Stimulated activated CD4-positive, alpha-beta T cell treated with anti-CD3 and anti-CD28 coated beads, TNF-alpha, amount 100 ng/mL, for 4 hours (primary cell): ENCODE results near the gene PRAMEF9.
A peak's percentile ranks its signal among the peaks of the same experiment; 100 is the strongest.
"Not testable (repeated sequence)": the region's sequence is repeated elsewhere in the genome, so short reads cannot be mapped to it uniquely, and the experiment has no call there.

Experiments
- DNase-seq, 3 experiments: peaks; one replicate each; pipeline ENCODE4 v3.0.0-alpha.2; 2020; ENCODE audit warnings: low read depth in 3 of 3

PRAMEF9 gene

DNA sequence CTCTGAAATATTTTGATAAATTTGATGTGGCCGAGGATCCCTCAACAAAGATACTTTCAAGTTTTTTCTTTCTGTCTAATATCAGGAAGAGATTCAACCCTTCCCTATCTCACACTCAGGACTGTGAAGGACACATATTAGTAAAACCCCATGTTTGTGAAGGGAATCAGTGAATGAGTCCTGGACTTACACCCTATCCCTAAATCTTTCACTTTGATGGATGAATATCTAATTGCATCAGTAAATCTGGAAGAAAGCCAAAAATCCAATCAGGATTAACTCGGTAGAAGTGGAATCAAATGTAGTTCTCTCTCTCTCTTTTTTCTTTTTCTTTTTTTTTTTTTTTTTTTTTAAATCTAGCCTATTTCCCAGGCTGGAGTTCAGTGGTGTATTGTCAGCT lies at the start of gene PRAMEF9:
Gene PRAMEF9 (plus strand): TSS at position 301 of the 400 bp plus-strand sequence. CDS start 3,433 bp downstream, outside the sequence.
- DNase-seq: not testable (repeated sequence)

GRCh38 chr1:13155909-13156308 lies 15.7 kb upstream of the PRAMEF9 start, which contains the start of gene PRAMEF26:
TSS of gene PRAMEF26 (minus strand) at chr1:13156009. CDS start at chr1:13153095, 2,914 bp downstream.
- not testable (repeated sequence) for DNase-seq

DNA sequence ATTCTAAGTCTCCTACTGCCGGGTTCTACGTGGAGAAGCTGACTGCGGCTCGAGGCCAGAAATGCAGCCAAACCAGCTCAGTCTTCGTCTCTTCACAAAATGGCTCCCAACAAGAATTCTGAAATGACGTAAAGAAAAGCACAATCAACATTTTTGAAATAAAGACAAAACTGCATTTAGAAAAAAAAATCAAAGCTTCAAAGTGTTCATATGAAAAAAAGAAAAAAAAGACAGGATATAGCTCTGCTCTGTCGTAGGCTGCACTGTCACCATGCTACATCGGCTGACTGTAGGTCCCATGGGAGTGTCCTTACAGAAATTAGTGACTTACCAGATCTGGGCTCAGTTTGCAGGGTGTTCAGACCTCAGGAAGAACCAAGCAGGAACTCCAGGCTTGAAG lies 6.1 kb upstream of the PRAMEF9 start, which contains the start of gene HNRNPCL4:
Gene HNRNPCL4 (minus strand): TSS at position 101 of the 400 bp plus-strand sequence. CDS start 164 bp downstream, outside the sequence.
- not testable (repeated sequence) for DNase-seq

DNA sequence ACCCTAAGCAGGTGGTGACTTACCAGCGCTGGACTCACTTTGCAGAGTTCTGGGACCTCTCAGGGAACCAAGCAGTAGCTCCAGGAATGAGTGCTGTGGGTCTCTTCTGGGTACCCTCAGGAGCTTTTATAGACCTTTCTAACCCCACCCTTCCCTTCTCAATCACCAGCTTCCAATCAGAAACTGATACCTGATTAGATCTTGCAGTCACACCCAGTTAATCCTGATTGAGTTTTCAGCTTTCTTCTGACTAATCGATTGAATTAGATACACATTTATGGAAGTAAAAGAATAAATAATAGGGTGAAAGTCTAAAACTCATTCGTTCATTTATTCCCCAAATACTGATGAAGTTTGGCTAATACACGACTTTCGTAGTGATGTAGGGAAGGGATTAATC lies 29.7 kb downstream of the PRAMEF9 start, which contains the start of gene PRAMEF13:
Gene PRAMEF13 (minus strand): TSS at position 101 of the 400 bp plus-strand sequence. CDS start 1,820 bp downstream, outside the sequence.
- not testable (repeated sequence) for DNase-seq

GRCh38 chr1:13208712-13209111 lies 37.1 kb downstream of the PRAMEF9 start:
- not testable (repeated sequence) for DNase-seq

- not testable (repeated sequence) for DNase-seq
These were observed 45.0 kb downstream of the PRAMEF9 start for GRCh38 chr1:13216619-13217018.

GRCh38 chr1:13219203-13219602 lies 47.6 kb downstream of the PRAMEF9 start:
- not testable (repeated sequence) for DNase-seq

DNA sequence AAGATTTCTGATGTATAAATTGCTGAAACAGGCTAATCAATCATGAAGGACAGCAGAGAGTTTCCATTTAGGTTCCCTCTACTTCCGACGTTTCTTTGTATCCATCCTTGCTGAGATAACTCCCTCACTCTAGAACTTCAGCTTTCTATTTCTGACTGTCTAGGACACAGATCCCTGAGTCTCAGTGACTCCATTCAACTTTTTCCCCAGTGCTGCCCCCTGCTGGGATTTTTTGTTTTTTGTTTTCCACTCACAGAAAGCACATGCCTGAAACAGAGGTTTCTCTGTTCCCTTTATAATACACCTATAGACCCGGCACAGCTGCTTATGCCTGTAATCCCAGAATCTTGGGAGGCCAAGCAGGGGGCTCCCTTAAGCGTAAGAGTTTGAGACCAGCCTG lies 51.1 kb downstream of the PRAMEF9 start:
- DNase-seq: not testable (repeated sequence)

- DNase-seq: no peak
These were observed 52.9 kb downstream of the PRAMEF9 start for GRCh38 chr1:13224480-13225060.

DNA sequence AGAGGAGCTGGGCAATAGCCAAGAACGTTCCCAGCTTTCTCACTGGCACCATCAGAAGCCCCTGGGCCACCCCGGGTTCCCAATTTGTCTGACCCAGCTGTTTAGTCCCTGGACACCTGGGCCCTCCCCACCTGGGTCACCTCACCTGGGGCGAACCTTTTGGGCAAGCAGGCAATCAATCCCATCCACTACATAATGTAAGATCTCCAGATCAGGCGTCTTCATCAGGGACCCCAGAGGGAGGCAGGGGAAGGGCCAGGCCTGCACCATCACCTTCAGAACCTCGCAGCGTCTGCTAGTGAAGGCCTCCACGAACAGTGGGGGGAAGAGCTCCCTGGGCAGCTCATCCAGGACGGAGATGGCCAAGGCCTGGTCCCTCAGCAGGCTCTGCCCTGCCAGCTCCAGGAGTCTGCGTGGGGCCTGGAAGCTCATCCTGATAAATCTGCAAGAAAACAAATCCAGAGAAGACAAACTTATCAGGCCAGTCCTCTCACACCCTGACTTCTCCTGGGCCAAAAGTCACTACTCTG lies 54.1 kb downstream of the PRAMEF9 start, which contains the start of gene PRAMEF18:
Gene PRAMEF18 (minus strand): TSS at position 480 of the 530 bp plus-strand sequence. CDS start 48 bp downstream, at position 432.
- DNase-seq: not testable (repeated sequence)

DNA sequence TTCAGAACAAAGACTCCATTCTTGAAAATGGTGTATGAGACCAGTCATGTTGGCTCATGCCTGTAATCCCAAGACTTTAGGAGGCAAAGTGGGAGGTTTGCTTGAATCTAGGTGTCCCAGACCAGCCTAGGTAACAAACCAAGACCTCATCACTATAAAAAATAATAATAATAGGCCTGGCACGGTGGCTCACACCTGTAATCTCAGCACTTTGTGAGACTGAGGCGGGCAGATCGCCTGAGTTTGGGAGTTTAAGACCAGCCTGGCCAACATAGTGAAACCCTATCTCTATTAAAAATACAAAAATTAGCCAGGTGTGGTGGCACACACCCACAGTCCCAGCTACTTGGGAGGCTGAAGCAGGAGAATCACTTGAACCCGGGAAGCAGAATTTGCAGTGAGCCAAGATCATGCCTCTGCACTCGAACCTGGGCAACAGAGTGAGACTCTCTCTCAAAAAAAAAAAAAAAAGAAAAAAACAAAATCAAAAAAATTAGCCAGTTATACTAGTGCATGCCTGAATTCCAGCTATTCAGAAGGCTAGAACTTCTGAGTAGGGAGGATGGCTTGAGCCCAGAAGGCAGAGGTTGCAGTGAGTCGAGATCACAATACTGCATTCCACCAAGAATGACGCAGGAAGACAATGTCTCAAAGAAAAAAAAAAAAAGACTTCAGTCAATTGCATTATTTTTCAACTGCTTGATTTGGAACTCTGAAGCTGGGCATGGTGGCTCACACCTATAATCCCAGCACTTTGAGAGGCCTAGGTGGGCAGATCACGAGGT lies 55.8 kb downstream of the PRAMEF9 start:
- DNase-seq: not testable (repeated sequence)

DNA sequence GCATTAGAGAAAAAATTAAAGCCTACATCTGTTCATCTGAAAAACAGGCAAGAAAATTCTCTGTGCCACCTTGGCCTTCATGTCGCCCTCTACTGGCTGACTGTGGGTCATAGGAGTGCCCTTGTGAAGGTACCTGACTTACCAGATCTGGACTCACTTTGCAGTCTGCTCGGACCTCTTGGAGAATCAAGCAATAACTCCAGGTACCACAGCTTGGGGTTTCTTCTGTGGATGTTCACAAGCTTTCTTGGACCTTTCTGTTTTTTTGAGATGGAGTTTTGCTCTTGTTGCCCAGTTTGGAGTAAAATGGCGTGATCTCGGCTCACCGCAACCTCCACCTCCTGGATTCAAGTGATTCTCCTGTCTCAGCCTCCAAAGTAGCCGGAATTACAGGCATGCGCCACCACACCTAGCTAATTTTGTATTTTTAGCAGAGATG lies 56.7 kb downstream of the PRAMEF9 start:
- peak in 1 of 3 experiments; percentile 10 for DNase-seq
